Gastrocnemius medialis (tissue), 4 donors: ENCODE results near the gene RAD50.

Experiments
- POLR2A ChIP-seq, 2 donors: fragments of 450-650 bp; IDR thresholded peaks; one replicate each; pipeline ENCODE4 v1.6.1; 2017; ENCODE audit warnings: antibody characterized with exemption in 2 of 2, mild to moderate bottlenecking in 2 of 2, moderate library complexity in 2 of 2
- TF ChIP-seq, protein P1 (sequence below), 5 experiments: fragments of 450-650 bp in 3 of 5; fragments of 200-600 bp in 2 of 5; sonication (generic) in 2 of 5; IDR thresholded peaks in 4 of 5; conservative IDR thresholded peaks in 1 of 5; 1 replicate in 4 of 5; 2 replicates in 1 of 5; pipeline ENCODE4 v1.5.1; 2016 to 2019; ENCODE audit warnings: antibody characterized with exemption in 5 of 5, mild to moderate bottlenecking in 3 of 5, moderate library complexity in 3 of 5

DNA sequence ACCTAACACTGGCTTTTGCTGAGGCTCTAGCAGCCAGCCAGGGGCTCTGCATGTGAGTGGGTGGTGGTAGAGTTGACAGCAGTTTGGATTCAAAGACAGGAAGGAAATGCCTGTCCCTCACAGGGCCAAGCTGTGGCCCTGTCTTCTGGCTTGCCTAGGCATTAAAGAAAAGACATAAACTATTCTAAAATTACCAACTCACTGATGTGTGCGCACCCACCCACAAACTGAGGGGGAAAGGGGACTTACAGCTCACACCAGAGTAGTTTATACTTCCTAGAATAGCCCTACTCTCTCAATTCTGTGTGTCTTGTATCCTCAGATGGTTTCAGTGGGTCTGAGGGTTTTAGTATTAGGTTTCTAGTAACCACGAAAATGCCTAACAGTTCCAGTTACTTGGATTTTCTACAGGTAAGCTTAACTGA, 82.9 kb downstream of the RAD50 start:
- TF ChIP-seq, protein P1, sequence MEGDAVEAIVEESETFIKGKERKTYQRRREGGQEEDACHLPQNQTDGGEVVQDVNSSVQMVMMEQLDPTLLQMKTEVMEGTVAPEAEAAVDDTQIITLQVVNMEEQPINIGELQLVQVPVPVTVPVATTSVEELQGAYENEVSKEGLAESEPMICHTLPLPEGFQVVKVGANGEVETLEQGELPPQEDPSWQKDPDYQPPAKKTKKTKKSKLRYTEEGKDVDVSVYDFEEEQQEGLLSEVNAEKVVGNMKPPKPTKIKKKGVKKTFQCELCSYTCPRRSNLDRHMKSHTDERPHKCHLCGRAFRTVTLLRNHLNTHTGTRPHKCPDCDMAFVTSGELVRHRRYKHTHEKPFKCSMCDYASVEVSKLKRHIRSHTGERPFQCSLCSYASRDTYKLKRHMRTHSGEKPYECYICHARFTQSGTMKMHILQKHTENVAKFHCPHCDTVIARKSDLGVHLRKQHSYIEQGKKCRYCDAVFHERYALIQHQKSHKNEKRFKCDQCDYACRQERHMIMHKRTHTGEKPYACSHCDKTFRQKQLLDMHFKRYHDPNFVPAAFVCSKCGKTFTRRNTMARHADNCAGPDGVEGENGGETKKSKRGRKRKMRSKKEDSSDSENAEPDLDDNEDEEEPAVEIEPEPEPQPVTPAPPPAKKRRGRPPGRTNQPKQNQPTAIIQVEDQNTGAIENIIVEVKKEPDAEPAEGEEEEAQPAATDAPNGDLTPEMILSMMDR (IDR thresholded peaks at IDR 0.05 in 4 of 5, conservative IDR thresholded peaks at IDR 0.05 in 1 of 5), result no peak
- no peak for TF ChIP-seq POLR2A (IDR thresholded peaks at IDR 0.05)
